Fibroblast of lung (primary cell): ENCODE results near the gene AOAH.

Source experiments
- CTCF ChIP-seq, 2 donors: IDR thresholded peaks in 1 of 2; conservative IDR thresholded peaks in 1 of 2; 1 replicate in 1 of 2; 2 replicates in 1 of 2; pipeline ENCODE4 v1.5.1; 2011 to 2012; ENCODE audit warnings: low read length in 2 of 2, control low read depth in 1 of 2, inconsistent platforms in 1 of 2, low read depth in 1 of 2, mild to moderate bottlenecking in 1 of 2
- EZH2 ChIP-seq: IDR thresholded peaks from 2 replicates; pipeline ENCODE4 v1.5.1; 2012; ENCODE audit warnings: low read length, control low read depth, mild to moderate bottlenecking; ENCODE audit errors: missing control alignments

- TF ChIP-seq CTCF (conservative IDR thresholded peaks at IDR 0.05 in 1 of 2, IDR thresholded peaks at IDR 0.05 in 1 of 2; ENCODE audit: low read depth in 1 of 2, low read length in 2 of 2): no peak
- no peak for TF ChIP-seq EZH2
Observed at GRCh38 chr7:36615852-36616540, 108.3 kb downstream of the AOAH start.
